ENCODE measurements around the gene PHTF2.

PHTF2 gene

GRCh38 chr7:77933394-77933793 is 134.8 kb downstream of the PHTF2 start:
- no peak for DNase-seq (ENCODE audit: low read depth)

- no peak for DNase-seq (ENCODE audit: low read depth)
Observed at GRCh38 chr7:77935652-77936348, 137.2 kb downstream of the PHTF2 start.

GRCh38 chr7:77940647-77941046 is 142.1 kb downstream of the PHTF2 start:
- DNase-seq (ENCODE audit: low read depth): no peak

GRCh38 chr7:77942431-77942830 is 143.9 kb downstream of the PHTF2 start:
- no peak for DNase-seq (ENCODE audit: low read depth)

- DNase-seq (ENCODE audit: low read depth): no peak
Observed at GRCh38 chr7:77944183-77945182, 145.9 kb downstream of the PHTF2 start.

GRCh38 chr7:77950548-77950947 is 152.0 kb downstream of the PHTF2 start:
- DNase-seq (ENCODE audit: low read depth): no peak

GRCh38 chr7:77954773-77955555 is 156.4 kb downstream of the PHTF2 start:
- no peak for DNase-seq (ENCODE audit: low read depth)

- DNase-seq (ENCODE audit: low read depth): no peak
Observed at GRCh38 chr7:77958436-77958835, 159.9 kb downstream of the PHTF2 start.

GRCh38 chr7:77959080-77959479 is 160.5 kb downstream of the PHTF2 start:
- DNase-seq (ENCODE audit: low read depth): no peak

- DNase-seq (ENCODE audit: low read depth): no peak
Observed at GRCh38 chr7:77960336-77960735, 161.8 kb downstream of the PHTF2 start.

- no peak for DNase-seq (ENCODE audit: low read depth)
Observed at GRCh38 chr7:77967429-77967828, 168.9 kb downstream of the PHTF2 start.

- DNase-seq (ENCODE audit: low read depth): no peak
Observed at GRCh38 chr7:77971726-77972125, 173.2 kb downstream of the PHTF2 start.

- no peak for DNase-seq (ENCODE audit: low read depth)
Observed at GRCh38 chr7:77975672-77976480, 177.3 kb downstream of the PHTF2 start.

- DNase-seq (ENCODE audit: low read depth): no peak
Observed at GRCh38 chr7:77979219-77979618, 180.6 kb downstream of the PHTF2 start.

- DNase-seq (ENCODE audit: low read depth): no peak
Observed at GRCh38 chr7:77980087-77980713, 181.6 kb downstream of the PHTF2 start.

- DNase-seq (ENCODE audit: low read depth): no peak
Observed at GRCh38 chr7:77982926-77983550, 184.5 kb downstream of the PHTF2 start.

GRCh38 chr7:77983973-77984372 is 185.4 kb downstream of the PHTF2 start:
- DNase-seq (ENCODE audit: low read depth): no peak

GRCh38 chr7:77985232-77985973 is 186.8 kb downstream of the PHTF2 start:
- DNase-seq (ENCODE audit: low read depth): no peak

GRCh38 chr7:77985974-77986339 is 187.4 kb downstream of the PHTF2 start:
- no peak for DNase-seq (ENCODE audit: low read depth)
